GM12878 (cell line): ENCODE data around the gene PTGDR2. TPM values are rescaled to one million over a fixed set of nuclear protein-coding genes. Genes with fewer than 3 reads are reported as not detected.

ENCODE experiments used
- ATAC-seq: fragments of 200-7000 bp; cut with Tn5 transposase; 3 replicates; pipeline ENCODE4 v1.9.1; 2020; ENCODE audit warnings: mild to moderate bottlenecking, moderate library complexity
- BruUV-seq: library from RNA; stranded (reverse); fragments of 400-500 nt; replicated peaks from 2 replicates; lab custom pipeline; 2021; lab: Mats Ljungman, UMichigan
- CTCF ChIA-PET: fragments of 300-600 bp; sonication (Branson Sonifier 250); formaldehyde crosslinking; extraction: SDS; loops from one replicate; lab custom pipeline; 2021; ENCODE audit warnings: inconsistent platforms; lab: Yijun Ruan, JAX
- POLR2A ChIA-PET: fragments of 350-600 bp; formaldehyde crosslinking; extraction: SDS; loops from one replicate; lab custom pipeline; 2021; ENCODE audit warnings: inconsistent platforms; lab: Charles Lee
- RAD21 ChIA-PET: fragments of 300-600 bp; sonication (Branson Sonifier 250); formaldehyde crosslinking; loops from one replicate; lab custom pipeline; 2023; ENCODE audit warnings: antibody characterized with exemption; ENCODE audit not compliant: unreplicated experiment; lab: Charles Lee
- SMC1A ChIA-PET: fragments of 300-600 bp; sonication (Branson Sonifier 250); formaldehyde crosslinking; loops from one replicate; lab custom pipeline; 2023; ENCODE audit not compliant: unreplicated experiment, uncharacterized antibody; lab: Charles Lee
- DNase-seq: peaks from one replicate; pipeline ENCODE4 v3.0.0-alpha.2; 2011; ENCODE audit warnings: low read depth, low spot score
- FAIRE-seq: peaks from 3 replicates; lab custom pipeline; 2011; peaks lifted over from hg19 to GRCh38; lab: Jason Lieb, UNC
- H2AFZ ChIP-seq: 2 replicates; pipeline ENCODE4 v1.6.0; 2011; ENCODE audit warnings: low read depth, low read length, control low read depth; ENCODE audit not compliant: control insufficient read depth
- H3K27ac ChIP-seq: 2 replicates; pipeline ENCODE4 v1.5.1; 2011; ENCODE audit warnings: control low read depth; ENCODE audit not compliant: control insufficient read depth, insufficient read depth
- H3K27me3 ChIP-seq, 2 experiments: replicated peaks in 1 of 2; 2 replicates each; pipeline versions ENCODE4 v1.6.0 to v1.6.1; 2011; ENCODE audit warnings: low read length in 1 of 2; ENCODE audit not compliant: control insufficient read depth in 2 of 2, insufficient read depth in 2 of 2
- H3K36me3 ChIP-seq, 2 experiments: 2 replicates each; pipeline ENCODE4 v1.5.1; 2011; ENCODE audit warnings: low read length in 1 of 2; ENCODE audit not compliant: control insufficient read depth in 2 of 2, insufficient read depth in 2 of 2
- H3K4me1 ChIP-seq: 2 replicates; pipeline ENCODE4 v1.6.1; 2011; ENCODE audit warnings: mild to moderate bottlenecking, low read length, moderate library complexity, mixed read lengths; ENCODE audit not compliant: control insufficient read depth, insufficient read depth
- H3K4me2 ChIP-seq: 2 replicates; pipeline ENCODE4 v1.6.0; 2011; ENCODE audit warnings: control low read depth; ENCODE audit not compliant: control insufficient read depth, insufficient read depth
- H3K4me3 ChIP-seq: fragments of 200-600 bp; sonication (generic); 2 replicates; pipeline ENCODE4 v1.5.1; 2016
- H3K79me2 ChIP-seq: 2 replicates; pipeline ENCODE4 v1.6.0; 2011; ENCODE audit warnings: low read length; ENCODE audit not compliant: control insufficient read depth, insufficient read depth
- H3K9ac ChIP-seq: 2 replicates; pipeline ENCODE4 v1.8.0; 2011; ENCODE audit warnings: low read length, control low read depth, mixed read lengths; ENCODE audit not compliant: control insufficient read depth, insufficient read depth
- H3K9me3 ChIP-seq: replicated peaks from 3 replicates; pipeline ENCODE4 v1.5.1; 2011; ENCODE audit warnings: mild to moderate bottlenecking, low read length; ENCODE audit not compliant: control insufficient read depth, insufficient read depth
- H4K20me1 ChIP-seq: 2 replicates; pipeline ENCODE4 v1.6.0; 2011; ENCODE audit not compliant: control insufficient read depth, insufficient read depth
- BCL3 ChIP-seq: IDR thresholded peaks from 2 replicates; pipeline ENCODE4 v1.6.1; 2011; ENCODE audit warnings: borderline replicate concordance, low read depth, mild to moderate bottlenecking, moderate library complexity, low read length; ENCODE audit not compliant: insufficient read depth, poor library complexity, severe bottlenecking
- CHD1 ChIP-seq: IDR thresholded peaks from 2 replicates; pipeline ENCODE4 v1.6.1; 2012; ENCODE audit warnings: low read depth, low read length, improper control_type of control experiment
- JUNB ChIP-seq: IDR thresholded peaks from 2 replicates; pipeline ENCODE4 v1.6.1; 2016; ENCODE audit warnings: antibody characterized with exemption, mild to moderate bottlenecking
- NFXL1 ChIP-seq: fragments of 450-650 bp; IDR thresholded peaks from 2 replicates; pipeline ENCODE4 v1.6.1; 2017; ENCODE audit warnings: antibody characterized with exemption, mild to moderate bottlenecking, borderline replicate concordance
- RAD21 ChIP-seq: IDR thresholded peaks from 2 replicates; pipeline ENCODE4 v1.6.1; 2011; ENCODE audit warnings: mild to moderate bottlenecking, low read depth, low read length, moderate library complexity; ENCODE audit not compliant: insufficient read depth
- RUNX3 ChIP-seq: IDR thresholded peaks from 2 replicates; pipeline ENCODE4 v1.6.1; 2012; ENCODE audit warnings: low read length, inconsistent platforms
- SP1 ChIP-seq: IDR thresholded peaks from one replicate; pipeline ENCODE4 v1.6.1; 2011; ENCODE audit warnings: low read depth, low read length
- SREBF2 ChIP-seq: IDR thresholded peaks from 2 replicates; pipeline ENCODE4 v1.6.1; 2012; ENCODE audit warnings: mild to moderate bottlenecking, low read length
- ZBTB11 ChIP-seq: fragments of 450-650 bp; formaldehyde crosslinking; IDR thresholded peaks from 2 replicates; pipeline ENCODE4 v1.5.0; 2022; ENCODE audit warnings: mild to moderate bottlenecking, missing genetic modification characterization
- ZNF592 ChIP-seq: fragments of 450-650 bp; IDR thresholded peaks from 2 replicates; pipeline ENCODE4 v1.6.1; 2017; ENCODE audit warnings: mild to moderate bottlenecking, moderate library complexity
- WGBS: methylation state at CpG from one replicate; pipeline ENCODE4 v1.1.6; 2016; ENCODE audit warnings: low lambda C conversion rate; ENCODE audit not compliant: insufficient replicate concordance, insufficient coverage; ENCODE audit errors: missing lambda C conversion rate; 5-methylcytosine and 5-hydroxymethylcytosine counted together
- in situ Hi-C: fragments of 300-500 bp; cut with MboI; formaldehyde crosslinking; loops from 9 replicates; pipeline ENCODE4 v1.14.3; 2018; ENCODE audit warnings: mixed read lengths
- intact Hi-C: fragments of 100-400 bp; cut with micrococcal nuclease; formaldehyde crosslinking; loops from one replicate; pipeline ENCODE4 v1.14.2; 2022; ENCODE audit not compliant: unreplicated experiment
- polyA plus RNA-seq, 11 experiments: library from polyadenylated mRNA; depleted of rRNA in 4 of 11; unstranded in 6 of 11; stranded (reverse) in 5 of 11; fragments of >200 nt; fragmentation: Nextera tagmentation in 4 of 11; fragmentation: Illumina TruSeq in 1 of 11; extraction: Ambion mirVana in 4 of 11; extraction: Trizol in 1 of 11; gene quantifications; 1 replicate in 1 of 11; 2 replicates in 10 of 11; pipeline versions ENCODE4 v1.2.1 to v1.2.3, GENCODE V29; 2011 to 2016; ENCODE audit warnings: inconsistent platforms in 2 of 11, missing spikeins in 2 of 11, low read depth in 1 of 11
- total RNA-seq, 4 experiments: library from RNA; depleted of rRNA in 3 of 4; stranded (reverse); fragments of >200 nt in 3 of 4; fragmentation: Illumina TruSeq in 1 of 4; extraction: Trizol in 1 of 4; gene quantifications; 2 replicates each; pipeline versions ENCODE4 v1.2.1 to v1.2.3, GENCODE V29; 2013 to 2021

PTGDR2 gene
- total and polyA plus RNA-seq, 10 of the 15 experiments (the other 5 are each of a cell fraction or from before 2014, with no cell fraction given) = 0.01 to 0.28 (median 0.15) TPM; not detected in 6

- TF ChIP-seq ZBTB11 (CRISPR knock-in tag) = no peak
- TF ChIP-seq RAD21 = no peak
- TF ChIP-seq SP1 = no peak
- no peak for TF ChIP-seq SREBF2
- TF ChIP-seq CHD1 = no peak
- TF ChIP-seq, all 136 proteins: peak for 0
Observed at GRCh38 chr11:60834742-60835533, 20.8 kb downstream of the PTGDR2 start (continued).

- ChIA-PET SMC1A (interaction anchor here (0.8 to 5.8 kb wide), 26 partner anchors 9 to 562 kb away, joined by 3 to 57 read pairs (median 5); partner anchors contain the start of genes CD6 and TMEM109), RAD21 (interaction anchor here (0.8 to 4.1 kb wide), 33 partner anchors 8 to 603 kb away, joined by 3 to 46 read pairs (median 6); partner anchors contain the start of gene PRPF19), POLR2A (interaction anchor here (0.7 kb wide), 1 partner anchor 422 kb away, joined by 3 read pairs; no protein-coding TSS in a partner anchor), CTCF (interaction anchor here (0.6 to 7.8 kb wide), 51 partner anchors 9 to 554 kb away, joined by 3 to 135 read pairs (median 6); partner anchors contain the start of genes CCDC86, CD6, PRPF19 and TMEM109)
- Histone ChIP-seq H3K4me3 (no peak overlapping the region), H3K27ac (no peak overlapping the region), H3K27me3 (no peaks in the 10 kb centered on the region; a peak in 2 of 4 replicates), H4K20me1 (no peaks in the 10 kb centered on the region), H3K4me2 (no peak overlapping the region), H2AFZ (no peak overlapping the region), H3K9me3 (no peaks in the 10 kb centered on the region), H3K36me3 (no peaks in the 10 kb centered on the region), H3K79me2 (no peaks in the 10 kb centered on the region), H3K9ac (no peak overlapping the region), H3K4me1 (no peaks in the 10 kb centered on the region; the same call in 1 of the 2 replicates)
- intact Hi-C loops = loop anchor here (1.0 to 2.0 kb wide), 5 partner anchors 56 to 356 kb away; no protein-coding TSS in a partner anchor
- no TSS peak for BruUV-seq
- 21% methylated on average over 7 of the region's 7 CpGs for WGBS
- no peak for DNase-seq
- in situ Hi-C loops = no loop called here
- peak; percentile 52 for ATAC-seq
- no peak for FAIRE-seq
- no peak for TF ChIP-seq CHD1
- no peak for TF ChIP-seq ZNF592
- peak; percentile 45 for TF ChIP-seq RUNX3
- peak; percentile 45; the same call in 1 of the 2 replicates for TF ChIP-seq JUNB
- no peak for TF ChIP-seq SP1
- peak; percentile 29 for TF ChIP-seq BCL3
- no peak for TF ChIP-seq NFXL1
Observed at GRCh38 chr11:60831501-60832079, 24.2 kb downstream of the PTGDR2 start.
